ENCODE data around the gene NCF4. TPM values are rescaled to one million over a fixed set of nuclear protein-coding genes. Genes with fewer than 3 reads are reported as not detected.
A peak's percentile ranks its signal among the peaks of the same experiment; 100 is the strongest.

NCF4 gene
- total RNA-seq, 2 donors from 2014 or later = not detected

- Mint-ChIP-seq H3K27me3 (ENCODE audit: insufficient read depth) (peaks cover 42% of the 10 kb centered on the region), H3K36me3 (ENCODE audit: low read depth) (no peaks in the 10 kb centered on the region), H3K4me1 (peaks cover 12% of the 10 kb centered on the region), H3K9me3 (no peaks in the 10 kb centered on the region), H3K4me3 (no peak overlapping the region), H3K27ac (no peak overlapping the region)
- Histone ChIP-seq H3K9me3 (ENCODE audit: control insufficient read depth, low read length) (no peaks in the 10 kb centered on the region), H3K4me3 (ENCODE audit: low read length) (no peak overlapping the region), H3K27ac (ENCODE audit: low read depth, low read length) (no peak overlapping the region), H3K4me1 (ENCODE audit: control insufficient read depth, insufficient read depth, low read length) (no peaks in the 10 kb centered on the region), H3K9ac (ENCODE audit: extremely low read depth, low read length, poor library complexity, severe bottlenecking) (no peak overlapping the region), H3K36me3 (ENCODE audit: control insufficient read depth, insufficient read depth, low read length) (no peaks in the 10 kb centered on the region), H3K27me3 (ENCODE audit: control insufficient read depth, insufficient read depth, low read length, poor library complexity, severe bottlenecking) (peaks cover 11% of the 10 kb centered on the region)
- WGBS, 2 experiments (ENCODE audit: insufficient coverage in 1 of 2, insufficient read length in 1 of 2) = 96 to 98% methylated on average over 5 to 8 of the region's 8 CpGs
- no peak for DNase-seq
- TF ChIP-seq, protein P1, sequence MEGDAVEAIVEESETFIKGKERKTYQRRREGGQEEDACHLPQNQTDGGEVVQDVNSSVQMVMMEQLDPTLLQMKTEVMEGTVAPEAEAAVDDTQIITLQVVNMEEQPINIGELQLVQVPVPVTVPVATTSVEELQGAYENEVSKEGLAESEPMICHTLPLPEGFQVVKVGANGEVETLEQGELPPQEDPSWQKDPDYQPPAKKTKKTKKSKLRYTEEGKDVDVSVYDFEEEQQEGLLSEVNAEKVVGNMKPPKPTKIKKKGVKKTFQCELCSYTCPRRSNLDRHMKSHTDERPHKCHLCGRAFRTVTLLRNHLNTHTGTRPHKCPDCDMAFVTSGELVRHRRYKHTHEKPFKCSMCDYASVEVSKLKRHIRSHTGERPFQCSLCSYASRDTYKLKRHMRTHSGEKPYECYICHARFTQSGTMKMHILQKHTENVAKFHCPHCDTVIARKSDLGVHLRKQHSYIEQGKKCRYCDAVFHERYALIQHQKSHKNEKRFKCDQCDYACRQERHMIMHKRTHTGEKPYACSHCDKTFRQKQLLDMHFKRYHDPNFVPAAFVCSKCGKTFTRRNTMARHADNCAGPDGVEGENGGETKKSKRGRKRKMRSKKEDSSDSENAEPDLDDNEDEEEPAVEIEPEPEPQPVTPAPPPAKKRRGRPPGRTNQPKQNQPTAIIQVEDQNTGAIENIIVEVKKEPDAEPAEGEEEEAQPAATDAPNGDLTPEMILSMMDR (conservative IDR thresholded peaks at IDR 0.05) = no peak
Observed at GRCh38 chr22:36912694-36913426, 52.1 kb downstream of the NCF4 start.

DNA sequence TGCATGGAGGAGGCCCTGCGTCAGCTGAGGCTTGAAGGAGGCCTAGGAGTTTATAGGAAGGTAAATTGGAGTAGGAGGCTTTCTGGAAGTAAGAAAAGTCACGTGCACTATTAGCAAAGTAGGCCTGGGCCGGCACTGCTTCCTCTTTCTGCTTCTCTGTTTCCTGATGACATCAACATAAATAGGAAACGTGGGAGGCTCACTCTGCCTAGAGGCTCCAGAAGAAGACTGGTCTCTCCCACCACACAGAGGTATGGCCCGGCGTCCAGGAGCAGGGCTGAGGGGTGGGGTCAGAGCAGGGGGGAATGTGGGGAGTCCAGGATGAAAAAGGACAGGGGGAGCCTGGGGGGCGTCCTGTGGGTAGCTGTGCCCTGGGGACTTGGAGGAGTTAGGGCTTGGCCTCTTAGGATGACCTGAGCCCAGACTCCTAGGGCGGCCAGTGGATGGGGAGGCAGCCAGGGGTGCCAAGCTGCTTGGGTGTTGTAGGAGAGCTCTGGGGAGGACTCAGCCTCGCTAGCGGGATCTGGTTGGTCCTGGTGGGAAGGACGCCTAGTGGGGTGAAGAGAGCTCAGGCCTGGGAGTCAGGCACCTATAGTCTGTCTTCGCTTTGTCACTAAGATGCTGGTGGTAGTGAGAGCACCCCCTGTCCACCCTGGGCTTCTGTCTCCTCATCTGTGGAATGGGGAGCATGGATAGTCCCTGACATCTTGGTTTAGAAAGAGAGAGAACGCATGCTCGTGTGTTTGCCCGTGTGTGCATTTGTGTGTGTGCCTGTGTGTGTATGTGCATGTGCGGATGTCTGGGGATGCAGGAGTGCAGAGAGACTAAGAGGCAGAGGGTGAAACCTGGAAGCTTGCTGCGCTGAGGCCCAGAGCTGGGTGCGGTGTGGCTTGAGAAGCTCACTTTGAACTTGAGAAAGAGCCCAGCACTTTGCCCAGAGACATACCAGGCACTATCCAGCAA, 52.9 kb downstream of the NCF4 start, which contains the start of gene CSF2RB:
CSF2RB (plus strand) TSS at position 202 of the 963 bp plus-strand sequence. CDS start 8,580 bp downstream, outside the sequence.
- DNase-seq = peak; percentile 44
- no peak within 1 kb of the TSS for H3K27ac Mint-ChIP-seq

GRCh38 chr22:36914390-36914752, 53.6 kb downstream of the NCF4 start:
- Mint-ChIP-seq H3K4me1 (peaks cover 11% of the 10 kb centered on the region), H3K36me3 (ENCODE audit: low read depth) (no peaks in the 10 kb centered on the region), H3K27me3 (ENCODE audit: insufficient read depth) (peaks cover 40% of the 10 kb centered on the region), H3K27ac (no peak overlapping the region), H3K9me3 (no peaks in the 10 kb centered on the region), H3K4me3 (no peak overlapping the region)
- Histone ChIP-seq H3K36me3 (ENCODE audit: control insufficient read depth, insufficient read depth, low read length) (no peaks in the 10 kb centered on the region), H3K9ac (ENCODE audit: extremely low read depth, low read length, poor library complexity, severe bottlenecking) (no peak overlapping the region), H3K4me1 (ENCODE audit: control insufficient read depth, insufficient read depth, low read length) (no peaks in the 10 kb centered on the region), H3K9me3 (ENCODE audit: control insufficient read depth, low read length) (no peaks in the 10 kb centered on the region), H3K27me3 (ENCODE audit: control insufficient read depth, insufficient read depth, low read length, poor library complexity, severe bottlenecking) (peaks cover 11% of the 10 kb centered on the region), H3K27ac (ENCODE audit: low read depth, low read length) (no peak overlapping the region), H3K4me3 (ENCODE audit: low read length) (no peak overlapping the region)
- 71 to 95% methylated on average over 1 of the region's 1 CpG for WGBS, 2 experiments (ENCODE audit: insufficient coverage in 1 of 2, insufficient read length in 1 of 2)
- TF ChIP-seq, protein P1 (conservative IDR thresholded peaks at IDR 0.05) = no peak
- no peak for DNase-seq

More for the DNA sequence above, 52.9 kb downstream of the NCF4 start, which contains the start of gene CSF2RB:
- H3K36me3 Mint-ChIP-seq (ENCODE audit: low read depth) = no peaks in the 10 kb centered on the region
- no peaks in the 10 kb centered on the region for H3K9me3 Mint-ChIP-seq
- no peak within 1 kb of the TSS for H3K4me3 Mint-ChIP-seq
- H3K27me3 Mint-ChIP-seq (ENCODE audit: insufficient read depth) = peaks cover 42% of the 10 kb centered on the region
- Histone ChIP-seq H3K27ac (ENCODE audit: low read depth, low read length) (no peak within 1 kb of the TSS), H3K4me3 (ENCODE audit: low read length) (no peak within 1 kb of the TSS), H3K9ac (ENCODE audit: extremely low read depth, low read length, poor library complexity, severe bottlenecking) (no peak within 1 kb of the TSS), H3K9me3 (ENCODE audit: control insufficient read depth, low read length) (no peaks in the 10 kb centered on the region), H3K4me1 (ENCODE audit: control insufficient read depth, insufficient read depth, low read length) (no peaks in the 10 kb centered on the region), H3K27me3 (ENCODE audit: control insufficient read depth, insufficient read depth, low read length, poor library complexity, severe bottlenecking) (peaks cover 11% of the 10 kb centered on the region), H3K36me3 (ENCODE audit: control insufficient read depth, insufficient read depth, low read length) (no peaks in the 10 kb centered on the region)
- TF ChIP-seq, protein P1 (conservative IDR thresholded peaks at IDR 0.05) = no peak
- 83 to 88% methylated on average over 7 to 18 of the region's 18 CpGs for WGBS, 2 experiments (ENCODE audit: insufficient coverage in 1 of 2, insufficient read length in 1 of 2)
- H3K4me1 Mint-ChIP-seq = peaks cover 11% of the 10 kb centered on the region

All from endodermal cell (in vitro differentiated cells).